CD14-positive monocyte (primary cell): ENCODE measurements around the gene SCN8A. TPM values are rescaled to one million over a fixed set of nuclear protein-coding genes. Genes with fewer than 3 reads are reported as not detected.

Experiments used
- DNase-seq, 3 donors: peaks; one replicate each; pipeline ENCODE4 v3.0.0-alpha.2; 2011 to 2022
- H2AFZ ChIP-seq: 2 replicates; pipeline ENCODE4 v1.6.0; 2012; ENCODE audit warnings: mild to moderate bottlenecking, low read depth, low read length, inconsistent platforms; ENCODE audit not compliant: insufficient read depth, poor library complexity, severe bottlenecking
- H3K27ac ChIP-seq, 2 donors: 1 replicate in 1 of 2; 2 replicates in 1 of 2; pipeline ENCODE4 v1.5.1; 2012 to 2013; ENCODE audit warnings: low read length in 2 of 2, control low read depth in 1 of 2, inconsistent platforms in 1 of 2, low read depth in 1 of 2, mild to moderate bottlenecking in 1 of 2
- H3K27me3 ChIP-seq, 2 donors: one replicate each; pipeline versions ENCODE4 v1.6.0 to v1.6.1; 2011 to 2013; ENCODE audit warnings: low read length in 2 of 2; ENCODE audit not compliant: control insufficient read depth in 2 of 2, insufficient read depth in 2 of 2
- H3K36me3 ChIP-seq, 2 donors: replicated peaks in 1 of 2; 1 replicate in 1 of 2; 2 replicates in 1 of 2; pipeline versions ENCODE4 v1.5.1 to v1.6.1; 2012 to 2013; ENCODE audit warnings: low read length in 2 of 2, control low read depth in 1 of 2, inconsistent platforms in 1 of 2, mild to moderate bottlenecking in 1 of 2; ENCODE audit not compliant: insufficient read depth in 2 of 2, control insufficient read depth in 1 of 2
- H3K4me1 ChIP-seq, 2 donors: 1 replicate in 1 of 2; 2 replicates in 1 of 2; pipeline versions ENCODE4 v1.5.1 to v1.6.1; 2012 to 2013; ENCODE audit warnings: low read length in 2 of 2, control low read depth in 1 of 2, inconsistent platforms in 1 of 2, mild to moderate bottlenecking in 1 of 2, moderate library complexity in 1 of 2; ENCODE audit not compliant: insufficient read depth in 2 of 2, control insufficient read depth in 1 of 2
- H3K4me2 ChIP-seq: replicated peaks from 2 replicates; pipeline ENCODE3; 2012; ENCODE audit warnings: low read length, moderate library complexity, mild to moderate bottlenecking; ENCODE audit not compliant: poor library complexity, severe bottlenecking; ENCODE audit errors: extremely low read depth
- H3K4me3 ChIP-seq, 3 experiments: fragments of 200-600 bp in 1 of 3; sonication (generic) in 1 of 3; replicated peaks in 1 of 3; 1 replicate in 2 of 3; 2 replicates in 1 of 3; pipeline ENCODE4 v1.5.1; 2011 to 2013; ENCODE audit warnings: low read length in 3 of 3, mild to moderate bottlenecking in 3 of 3, control low read depth in 2 of 3, low read depth in 2 of 3, inconsistent platforms in 1 of 3, moderate library complexity in 1 of 3
- H3K79me2 ChIP-seq: 2 replicates; pipeline ENCODE4 v1.6.0; 2012; ENCODE audit warnings: mild to moderate bottlenecking, control low read depth, inconsistent platforms, low read length, moderate library complexity; ENCODE audit not compliant: insufficient read depth
- H3K9ac ChIP-seq: 2 replicates; pipeline ENCODE4 v1.6.0; 2017; ENCODE audit warnings: low read length, mild to moderate bottlenecking; ENCODE audit not compliant: insufficient read depth, poor library complexity, severe bottlenecking
- H3K9me3 ChIP-seq, 2 donors: replicated peaks in 1 of 2; 1 replicate in 1 of 2; 2 replicates in 1 of 2; pipeline versions ENCODE4 v1.5.1 to v1.6.1; 2012 to 2013; ENCODE audit warnings: low read length in 2 of 2, control low read depth in 1 of 2; ENCODE audit not compliant: control insufficient read depth in 1 of 2, insufficient read depth in 1 of 2
- H4K20me1 ChIP-seq: 2 replicates; pipeline ENCODE4 v1.6.0; 2012; ENCODE audit warnings: mild to moderate bottlenecking, low read length, control low read depth, moderate library complexity; ENCODE audit not compliant: insufficient read depth
- H3K27ac Mint-ChIP-seq, 7 donors: one replicate each; pipeline ENCODE4 v1.8.0; 2020; ENCODE audit warnings: mild to moderate bottlenecking in 7 of 7, mixed read lengths in 7 of 7, moderate library complexity in 6 of 7, inconsistent platforms in 2 of 7
- H3K27me3 Mint-ChIP-seq, 3 donors: one replicate each; pipeline ENCODE4 v1.8.0; 2021 to 2022; ENCODE audit warnings: low read depth in 3 of 3, mild to moderate bottlenecking in 3 of 3, mixed read lengths in 3 of 3, moderate library complexity in 3 of 3, inconsistent platforms in 1 of 3
- H3K36me3 Mint-ChIP-seq, 2 donors: one replicate each; pipeline ENCODE4 v1.8.0; 2020; ENCODE audit warnings: mixed read lengths in 2 of 2, inconsistent platforms in 1 of 2, mild to moderate bottlenecking in 1 of 2
- H3K4me1 Mint-ChIP-seq: one replicate; pipeline ENCODE4 v1.8.0; 2020; ENCODE audit warnings: mild to moderate bottlenecking, mixed read lengths
- H3K4me3 Mint-ChIP-seq, 2 donors: one replicate each; pipeline ENCODE4 v1.8.0; 2020; ENCODE audit warnings: mild to moderate bottlenecking in 2 of 2, mixed read lengths in 2 of 2, moderate library complexity in 1 of 2
- H3K9me3 Mint-ChIP-seq, 7 donors: one replicate each; pipeline ENCODE4 v1.8.0; 2020 to 2022; ENCODE audit warnings: mixed read lengths in 7 of 7, mild to moderate bottlenecking in 6 of 7, moderate library complexity in 6 of 7, inconsistent platforms in 2 of 7
- WGBS: methylation state at CpG from one replicate; pipeline ENCODE4 v1.1.5; 2013; ENCODE audit warnings: missing lambda C conversion rate; ENCODE audit not compliant: insufficient coverage; 5-methylcytosine and 5-hydroxymethylcytosine counted together
- intact Hi-C, 2 donors: fragments of 100-400 bp; cut with micrococcal nuclease; formaldehyde crosslinking; loops; one replicate each; pipeline versions ENCODE4 v1.15.0 to v1.15.1; 2023
- polyA plus RNA-seq, 3 donors: library from polyadenylated mRNA; depleted of rRNA in 1 of 3; unstranded in 2 of 3; stranded (reverse) in 1 of 3; fragments of 300-500 nt in 2 of 3; fragments of >200 nt in 1 of 3; fragmentation: Illumina TruSeq in 2 of 3; gene quantifications; 1 replicate in 2 of 3; 2 replicates in 1 of 3; pipeline ENCODE4 v1.2.3, GENCODE V29; 2012 to 2021
- TF ChIP-seq, protein P1 (sequence below): fragments of 200-600 bp; IDR thresholded peaks from one replicate; pipeline ENCODE4 v1.8.0; 2022; ENCODE audit warnings: antibody characterized with exemption, mild to moderate bottlenecking

The SCN8A gene
- polyA plus RNA-seq, 3 donors: 0.03 TPM; not detected in 2

- Mint-ChIP-seq H3K27me3 (peaks cover 0 to 3% (median 0%) of the 10 kb centered on the region in 3 donors), H3K4me1 (no peaks in the 10 kb centered on the region), H3K9me3 (peaks cover 0 to 17% (median 10%) of the 10 kb centered on the region in 7 donors), H3K4me3 (no peak overlapping the region), H3K27ac (no peak overlapping the region), H3K36me3 (no peaks in the 10 kb centered on the region)
- Histone ChIP-seq H4K20me1 (no peaks in the 10 kb centered on the region), H3K27me3 (no peaks in the 10 kb centered on the region), H2AFZ (no peak overlapping the region), H3K79me2 (no peaks in the 10 kb centered on the region), H3K4me1 (no peaks in the 10 kb centered on the region), H3K9me3 (no peaks in the 10 kb centered on the region), H3K9ac (no peak overlapping the region), H3K4me3 (no peak overlapping the region), H3K27ac (no peak overlapping the region), H3K36me3 (no peaks in the 10 kb centered on the region), H3K4me2 (no peak overlapping the region)
- intact Hi-C loops: no loop called here
- DNase-seq: no peak
- no CpG with 5 or more reads among the region's 1 CpG for WGBS
- TF ChIP-seq, protein P1, sequence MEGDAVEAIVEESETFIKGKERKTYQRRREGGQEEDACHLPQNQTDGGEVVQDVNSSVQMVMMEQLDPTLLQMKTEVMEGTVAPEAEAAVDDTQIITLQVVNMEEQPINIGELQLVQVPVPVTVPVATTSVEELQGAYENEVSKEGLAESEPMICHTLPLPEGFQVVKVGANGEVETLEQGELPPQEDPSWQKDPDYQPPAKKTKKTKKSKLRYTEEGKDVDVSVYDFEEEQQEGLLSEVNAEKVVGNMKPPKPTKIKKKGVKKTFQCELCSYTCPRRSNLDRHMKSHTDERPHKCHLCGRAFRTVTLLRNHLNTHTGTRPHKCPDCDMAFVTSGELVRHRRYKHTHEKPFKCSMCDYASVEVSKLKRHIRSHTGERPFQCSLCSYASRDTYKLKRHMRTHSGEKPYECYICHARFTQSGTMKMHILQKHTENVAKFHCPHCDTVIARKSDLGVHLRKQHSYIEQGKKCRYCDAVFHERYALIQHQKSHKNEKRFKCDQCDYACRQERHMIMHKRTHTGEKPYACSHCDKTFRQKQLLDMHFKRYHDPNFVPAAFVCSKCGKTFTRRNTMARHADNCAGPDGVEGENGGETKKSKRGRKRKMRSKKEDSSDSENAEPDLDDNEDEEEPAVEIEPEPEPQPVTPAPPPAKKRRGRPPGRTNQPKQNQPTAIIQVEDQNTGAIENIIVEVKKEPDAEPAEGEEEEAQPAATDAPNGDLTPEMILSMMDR: no peak
Observed at GRCh38 chr12:51635346-51635745, 44.3 kb downstream of the SCN8A start.

DNA sequence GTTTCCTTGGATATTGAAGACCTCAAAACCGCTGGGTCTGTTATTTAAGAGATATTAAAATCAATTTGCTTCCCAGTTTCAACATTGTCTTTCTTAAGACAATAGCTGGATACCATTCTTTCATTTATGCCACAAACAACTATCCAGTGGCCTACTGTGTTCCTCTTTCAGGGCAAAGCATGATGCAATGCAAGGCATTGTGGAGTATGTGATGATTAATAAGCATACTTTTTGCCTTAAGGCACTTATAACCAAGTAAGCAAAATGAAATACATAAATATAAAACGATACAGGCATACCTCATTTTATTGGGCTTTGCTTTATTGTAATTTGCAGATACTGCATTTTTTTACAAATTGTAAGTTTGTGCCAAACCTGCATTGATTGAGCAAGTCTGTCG, 45.5 kb downstream of the SCN8A start:
- TF ChIP-seq, protein P1: no peak
- H3K4me1 ChIP-seq: no peaks in the 10 kb centered on the region
- Mint-ChIP-seq H3K36me3 (no peaks in the 10 kb centered on the region), H3K9me3 (peaks cover 0 to 17% (median 10%) of the 10 kb centered on the region in 7 donors), H3K4me1 (no peaks in the 10 kb centered on the region), H3K27ac (no peak overlapping the region), H3K4me3 (no peak overlapping the region), H3K27me3 (peaks cover 0 to 2% (median 2%) of the 10 kb centered on the region in 3 donors)
- H3K27me3 ChIP-seq: no peaks in the 10 kb centered on the region
- H3K9ac ChIP-seq: no peak overlapping the region
- H3K79me2 ChIP-seq: no peaks in the 10 kb centered on the region
- H2AFZ ChIP-seq: no peak overlapping the region
- H3K4me2 ChIP-seq: no peak overlapping the region
- 100% methylated on average over 1 of the region's 3 CpGs for WGBS
- H3K4me3 ChIP-seq: no peak overlapping the region
- intact Hi-C loops: no loop called here
- no peak overlapping the region for H3K27ac ChIP-seq
- H3K36me3 ChIP-seq: no peaks in the 10 kb centered on the region
- DNase-seq: peak in 2 of 3 donors; percentile 3 to 7
- no peaks in the 10 kb centered on the region for H3K9me3 ChIP-seq
- no peaks in the 10 kb centered on the region for H4K20me1 ChIP-seq
